Right lobe of liver (tissue), 6 donors: ENCODE results near the gene UBE2F. TPM values are rescaled to one million over a fixed set of nuclear protein-coding genes. Genes with fewer than 3 reads are reported as not detected.
A peak's percentile ranks its signal among the peaks of the same experiment; 100 is the strongest.

Source experiments
- ATAC-seq, 4 donors: fragments of 200-7000 bp; cut with Tn5 transposase; one replicate each; pipeline ENCODE4 v1.9.1; 2020; ENCODE audit warnings: mild to moderate bottlenecking in 4 of 4, moderate library complexity in 4 of 4
- DNase-seq, 3 donors: peaks; one replicate each; pipeline ENCODE4 v3.0.0-alpha.2; 2020
- H3K27ac ChIP-seq, 3 donors: fragments of 200-600 bp; one replicate each; pipeline ENCODE4 v1.8.0; 2022
- H3K27me3 ChIP-seq, 2 donors: fragments of 200-600 bp; one replicate each; pipeline ENCODE4 v1.8.0; 2022
- H3K36me3 ChIP-seq, 4 donors: fragments of 200-600 bp; sonication (generic) in 1 of 4; one replicate each; pipeline versions ENCODE4 v1.5.1 to v1.8.0; 2017 to 2022; ENCODE audit warnings: control low read depth in 1 of 4
- H3K4me1 ChIP-seq, 4 donors: fragments of 200-600 bp; sonication (generic) in 1 of 4; one replicate each; pipeline versions ENCODE4 v1.5.1 to v1.8.0; 2017 to 2022; ENCODE audit warnings: control low read depth in 1 of 4
- H3K4me3 ChIP-seq, 3 donors: fragments of 200-600 bp; one replicate each; pipeline ENCODE4 v1.8.0; 2022
- H3K9me3 ChIP-seq, 4 donors: fragments of 200-600 bp; sonication (generic) in 1 of 4; one replicate each; pipeline versions ENCODE4 v1.5.1 to v1.8.0; 2017 to 2022; ENCODE audit warnings: control low read depth in 1 of 4
- CTCF ChIP-seq, 4 donors: fragments of 200-600 bp in 3 of 4; fragments of 450-650 bp in 1 of 4; IDR thresholded peaks; one replicate each; pipeline versions ENCODE4 v1.5.1 to v1.8.0; 2016 to 2022; ENCODE audit warnings: antibody characterized with exemption in 4 of 4, mild to moderate bottlenecking in 2 of 4
- POLR2A ChIP-seq: fragments of 450-650 bp; IDR thresholded peaks from one replicate; pipeline ENCODE4 v1.6.1; 2017; ENCODE audit warnings: antibody characterized with exemption, mild to moderate bottlenecking
- WGBS: methylation state at CpG from one replicate; pipeline ENCODE4 v1.1.6; 2018; ENCODE audit warnings: low coverage, low lambda C conversion rate; ENCODE audit not compliant: insufficient coverage; ENCODE audit errors: missing lambda C conversion rate; 5-methylcytosine and 5-hydroxymethylcytosine counted together
- intact Hi-C, 2 donors: fragments of 100-400 bp; cut with DNase I; formaldehyde crosslinking; loops; one replicate each; pipeline versions ENCODE4 v1.11.2 to v1.14.1; 2022
- small RNA-seq, 2 experiments: library from RNA; depleted of rRNA; stranded (forward); fragments of <200 nt; gene quantifications; one replicate each; pipeline ENCODE3, GENCODE V24; 2016
- total RNA-seq, 6 experiments: library from RNA; depleted of rRNA in 2 of 6; stranded (reverse); fragments of >200 nt in 2 of 6; fragmentation: NEBNext Ultra II Directional in 3 of 6; extraction: Animal tissue kit (Norgen Biotek cat#: 25700) in 3 of 6; gene quantifications; one replicate each; pipeline versions ENCODE4 v1.1.0 to v1.2.4, GENCODE V29; 2016 to 2023
- donor health status: DM: no; HTN: yes; CAD: no.
- donor health status: DM: no; HTN: no; CAD: no.
- donor health status: DM: no; HTN: no; CAD: no.
- donor health status: DM: no; HTN: yes; CAD: no.
- donor health status: DM: no; HTN: yes; CAD: no.

Gene UBE2F
- total RNA-seq, 6 experiments from 2014 or later: 23.3 to 44.9 (median 28.3) TPM

GRCh38 chr2:238091436-238092060 is 124.7 kb downstream of the UBE2F start:
- 95% methylated on average over 10 of the region's 16 CpGs for WGBS
- DNase-seq: peak in 1 of 3 donors; percentile 42

More at GRCh38 chr2:238091436-238092060, 124.7 kb downstream of the UBE2F start:
- intact Hi-C loops: no loop called here
- no peaks in the 10 kb centered on the region for H3K36me3 ChIP-seq
- H3K4me1 ChIP-seq: no peaks in the 10 kb centered on the region
- no peak for TF ChIP-seq POLR2A
- TF ChIP-seq CTCF (IDR thresholded peaks at IDR 0.05): no peak
- no peak for ATAC-seq
- no peak overlapping the region for H3K4me3 ChIP-seq
- H3K27ac ChIP-seq: no peak overlapping the region
- no peaks in the 10 kb centered on the region for H3K9me3 ChIP-seq
- no peaks in the 10 kb centered on the region for H3K27me3 ChIP-seq

Small RNA genes lying within 50 kb of the gene (small RNA-seq; reads per million reads assigned to genes)
- 0 reads per million in 2 experiments for gene RNU6-1333P

Other genes with a start within 250 kb of the UBE2F start
- gene RBM44, start 168.2 kb upstream of the UBE2F start, total RNA-seq: under 1 TPM; 0.07 to 0.92 (median 0.20) TPM
- gene RAMP1, start 107.4 kb upstream of the UBE2F start, total RNA-seq: 10 to 100 TPM; 10.1 to 75.2 (median 37.5) TPM
- 10 to 100 TPM; 24.4 to 54.2 (median 35.9) TPM for gene SCLY, start 94.0 kb downstream of the UBE2F start, total RNA-seq
- 1 to 10 TPM in 1 of 6 experiments, under 1 TPM in 5; 0.11 to 1.1 (median 0.50) TPM for gene ESPNL, start 133.3 kb downstream of the UBE2F start, total RNA-seq
- under 1 TPM in 4 of 6 experiments, not detected in 2; 0.04 to 0.19 (median 0.11) TPM for gene KLHL30, start 171.7 kb downstream of the UBE2F start, total RNA-seq
- 1 to 10 TPM in 1 of 6 experiments, under 1 TPM in 2, not detected in 3; 0.27 to 1.4 (median 0.31) TPM for gene ERFE, start 192.0 kb downstream of the UBE2F start, total RNA-seq
- gene ILKAP, start 236.7 kb downstream of the UBE2F start, total RNA-seq: 10 to 100 TPM in 5 of 6 experiments, 1 to 10 TPM in 1; 9.8 to 24.3 (median 16.8) TPM